Aorta (tissue), 5 donors: Measurements from ENCODE around the gene CDH23. TPM values are rescaled to one million over a fixed set of nuclear protein-coding genes. Genes with fewer than 3 reads are reported as not detected.

ENCODE experiments used
- ATAC-seq: fragments of 200-7000 bp; cut with Tn5 transposase; one replicate; pipeline ENCODE4 v1.9.1; 2022; ENCODE audit warnings: moderate library complexity; ENCODE audit not compliant: low FRiP score
- DNase-seq, 2 donors: peaks; one replicate each; pipeline ENCODE4 v3.0.0-alpha.2; 2020
- H3K27ac ChIP-seq, 2 donors: one replicate each; pipeline ENCODE4 v1.5.1; 2013; ENCODE audit warnings: low read length in 2 of 2, mild to moderate bottlenecking in 2 of 2, moderate library complexity in 2 of 2, control low read depth in 1 of 2, inconsistent platforms in 1 of 2, low read depth in 1 of 2
- H3K27me3 ChIP-seq, 2 donors: one replicate each; pipeline ENCODE4 v1.6.1; 2013; ENCODE audit warnings: control low read depth in 1 of 2, low read length in 1 of 2, mild to moderate bottlenecking in 1 of 2, moderate library complexity in 1 of 2; ENCODE audit not compliant: insufficient read depth in 2 of 2, control insufficient read depth in 1 of 2
- H3K36me3 ChIP-seq, 2 donors: one replicate each; pipeline ENCODE4 v1.6.1; 2013; ENCODE audit warnings: control low read depth in 1 of 2, low read length in 1 of 2, mild to moderate bottlenecking in 1 of 2; ENCODE audit not compliant: insufficient read depth in 2 of 2, control insufficient read depth in 1 of 2
- H3K4me1 ChIP-seq, 2 donors: one replicate each; pipeline ENCODE4 v1.6.1; 2013; ENCODE audit warnings: low read length in 2 of 2, control low read depth in 1 of 2, mild to moderate bottlenecking in 1 of 2, moderate library complexity in 1 of 2; ENCODE audit not compliant: insufficient read depth in 2 of 2, control insufficient read depth in 1 of 2
- H3K4me3 ChIP-seq, 2 donors: one replicate each; pipeline ENCODE4 v1.5.1; 2013; ENCODE audit warnings: low read length in 2 of 2, control low read depth in 1 of 2, mild to moderate bottlenecking in 1 of 2
- H3K9me3 ChIP-seq: one replicate; pipeline ENCODE4 v1.6.1; 2013; ENCODE audit warnings: mild to moderate bottlenecking, low read length; ENCODE audit not compliant: control insufficient read depth
- WGBS, 2 donors: extraction: QIAGEN DNeasy Blood & Tissue Kit; methylation state at CpG; one replicate each; pipeline ENCODE4 v1.1.7; 2013; 5-methylcytosine and 5-hydroxymethylcytosine counted together
- intact Hi-C, 2 donors: fragments of 100-400 bp; cut with DNase I; formaldehyde crosslinking; loops; one replicate each; pipeline versions ENCODE4 v1.14.2 to v1.15.0; 2022
- polyA plus RNA-seq, 2 donors: library from polyadenylated mRNA; stranded (reverse); fragments of 200-250 nt; gene quantifications; one replicate each; pipeline ENCODE4 v1.2.3, GENCODE V29; 2013
- total RNA-seq, 2 donors: library from RNA; stranded (reverse); fragmentation: NEBNext Ultra II Directional; extraction: Animal tissue kit (Norgen Biotek cat#: 25700); gene quantifications; one replicate each; pipeline ENCODE4 v1.2.1, GENCODE V29; 2021
- donor health status: healthy with polysubstance abuse.
- donor health status: Bipolar disorder and iron deficiency.
- donor health status: DM: no; HTN: no; CAD: no.
- donor health status: DM: no; HTN: no; CAD: no.
- donor health status: DM: yes; HTN: yes; CAD: no.

Gene CDH23
- total and polyA plus RNA-seq, 4 donors = 0.50 to 16.6 (median 7.3) TPM

- WGBS, 2 donors = 79 to 81% methylated on average over 8 of the region's 8 CpGs
- DNase-seq (no peak), ATAC-seq (no peak)
- intact Hi-C loops = loop anchor here in 1 of 2 donors (10.0 kb wide), 1 partner anchor 228 kb away; the partner anchor contains the start of gene CDH23
- peaks cover 0 to 1% of the 10 kb centered on the region in 2 donors for H3K4me1 ChIP-seq
- H3K9me3 ChIP-seq = no peaks in the 10 kb centered on the region
- H3K27ac ChIP-seq = no peak overlapping the region
- H3K4me3 ChIP-seq = no peak overlapping the region
- no peaks in the 10 kb centered on the region for H3K27me3 ChIP-seq
- no peaks in the 10 kb centered on the region for H3K36me3 ChIP-seq
Measured at GRCh38 chr10:71622616-71623015, 225.9 kb downstream of the CDH23 start.

- Histone ChIP-seq H3K9me3 (no peaks in the 10 kb centered on the region), H3K27me3 (no peaks in the 10 kb centered on the region), H3K27ac (no peak overlapping the region), H3K36me3 (no peaks in the 10 kb centered on the region), H3K4me3 (no peak overlapping the region), H3K4me1 (peaks cover 0 to 1% of the 10 kb centered on the region in 2 donors)
- ATAC-seq (no peak), DNase-seq (no peak)
- intact Hi-C loops = loop anchor here in 1 of 2 donors (10.0 kb wide), 1 partner anchor 229 kb away; the partner anchor contains the start of gene CDH23
- WGBS, 2 donors = 74 to 75% methylated on average over 11 of the region's 11 CpGs
Measured at GRCh38 chr10:71623098-71623985, 226.6 kb downstream of the CDH23 start.

GRCh38 chr10:71623986-71624291 is 227.2 kb downstream of the CDH23 start:
- Histone ChIP-seq H3K27me3 (no peaks in the 10 kb centered on the region), H3K36me3 (no peaks in the 10 kb centered on the region), H3K27ac (no peak overlapping the region), H3K4me3 (no peak overlapping the region), H3K9me3 (no peaks in the 10 kb centered on the region), H3K4me1 (peaks cover 0 to 1% of the 10 kb centered on the region in 2 donors)
- DNase-seq = no peak
- WGBS, 2 donors = 95% methylated on average over 9 of the region's 9 CpGs
- no peak for ATAC-seq
- intact Hi-C loops = loop anchor here in 1 of 2 donors (10.0 kb wide), 1 partner anchor 229 kb away; the partner anchor contains the start of gene CDH23

DNA sequence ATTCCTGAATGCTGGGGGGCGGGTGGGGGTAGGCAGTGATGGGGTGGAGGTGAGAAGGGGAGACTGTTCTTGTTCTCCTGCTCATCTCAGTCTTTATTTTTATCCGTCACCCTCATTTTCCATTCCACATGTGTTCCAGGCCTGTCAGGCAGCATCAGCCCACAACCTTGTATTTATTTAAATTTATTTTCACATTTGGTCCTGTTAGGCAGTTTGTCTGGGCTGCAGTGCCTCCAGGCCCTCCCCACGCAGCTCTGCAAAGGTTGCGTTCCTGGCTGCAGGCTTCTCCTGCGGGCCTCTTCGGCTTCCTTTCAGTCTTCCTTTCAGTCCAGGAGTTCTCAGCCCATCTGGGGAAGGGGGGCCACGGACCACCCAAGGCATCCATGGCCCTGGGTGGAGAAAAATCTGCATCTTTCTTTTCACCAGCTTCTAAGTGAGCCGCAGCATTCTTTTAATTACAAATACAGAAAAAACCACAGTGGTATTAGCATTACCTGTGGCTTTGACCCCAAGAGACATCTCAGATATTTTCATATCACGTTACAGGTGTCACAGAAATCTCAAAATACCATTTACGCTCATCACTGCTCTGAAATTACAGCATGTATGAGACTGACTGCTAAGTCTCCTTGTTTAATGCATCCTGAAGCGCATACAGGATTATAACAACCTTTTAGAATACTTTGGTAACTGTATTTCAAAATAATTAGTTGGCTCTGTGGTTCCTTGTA is 228.9 kb downstream of the CDH23 start:
- Histone ChIP-seq H3K4me1 (peaks cover 0 to 1% of the 10 kb centered on the region in 2 donors), H3K4me3 (no peak overlapping the region), H3K27me3 (no peaks in the 10 kb centered on the region), H3K36me3 (no peaks in the 10 kb centered on the region), H3K9me3 (no peaks in the 10 kb centered on the region), H3K27ac (no peak overlapping the region)
- intact Hi-C loops = loop anchor here in 1 of 2 donors (10.0 kb wide), 1 partner anchor 231 kb away; the partner anchor contains the start of gene CDH23
- WGBS, 2 donors = 81 to 88% methylated on average over 11 of the region's 11 CpGs
- DNase-seq (no peak), ATAC-seq (no peak)

DNA sequence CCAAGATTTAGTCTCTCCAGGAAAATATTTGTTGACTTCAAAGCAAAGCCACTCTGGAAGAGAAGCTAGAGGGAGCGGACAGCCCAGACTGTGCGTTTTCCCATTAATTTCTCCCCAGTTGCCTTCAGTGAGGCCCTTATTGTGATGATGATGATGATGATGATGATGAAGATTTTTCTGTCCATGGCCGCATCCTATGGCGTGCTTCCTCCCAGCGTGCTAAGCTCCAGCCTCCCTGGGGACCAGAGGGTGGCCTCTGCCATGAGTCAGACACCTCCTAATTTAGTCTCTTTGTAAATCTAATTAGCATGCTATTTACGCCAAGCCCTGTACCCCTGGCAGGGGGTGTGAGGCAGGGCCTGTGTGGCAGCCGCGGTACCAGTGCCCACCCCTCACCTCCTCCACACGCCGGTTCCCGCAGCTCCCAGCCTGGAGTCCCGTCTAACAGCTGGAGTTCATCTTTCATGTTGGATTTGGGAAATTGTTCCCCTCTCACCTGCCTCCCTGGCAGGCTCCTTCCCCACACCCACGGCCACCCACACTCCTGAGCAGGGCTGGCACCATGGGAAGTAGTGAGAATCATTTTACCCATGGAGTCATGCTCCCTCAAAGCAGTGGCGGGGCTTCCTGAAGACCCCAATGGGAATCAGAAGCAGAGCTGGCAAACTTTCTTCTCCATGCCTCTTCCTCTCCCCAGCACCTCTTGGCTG is 230.7 kb downstream of the CDH23 start:
- Histone ChIP-seq H3K27me3 (no peaks in the 10 kb centered on the region), H3K27ac (no peak overlapping the region), H3K9me3 (no peaks in the 10 kb centered on the region), H3K4me3 (no peak overlapping the region), H3K36me3 (no peaks in the 10 kb centered on the region), H3K4me1 (no peaks in the 10 kb centered on the region)
- DNase-seq (no peak), ATAC-seq (no peak)
- 55 to 58% methylated on average over 14 of the region's 14 CpGs for WGBS, 2 donors
- intact Hi-C loops = loop anchor here in 1 of 2 donors (10.0 kb wide), 1 partner anchor 233 kb away; the partner anchor contains the start of gene CDH23

GRCh38 chr10:71627956-71628355 is 231.2 kb downstream of the CDH23 start:
- H3K36me3 ChIP-seq = no peaks in the 10 kb centered on the region
- DNase-seq (no peak), ATAC-seq (no peak)
- H3K27ac ChIP-seq = no peak overlapping the region
- 72 to 73% methylated on average over 7 of the region's 7 CpGs for WGBS, 2 donors
- H3K27me3 ChIP-seq = no peaks in the 10 kb centered on the region
- no peak overlapping the region for H3K4me3 ChIP-seq
- no peaks in the 10 kb centered on the region for H3K4me1 ChIP-seq
- intact Hi-C loops = loop anchor here in 1 of 2 donors (10.0 kb wide), 1 partner anchor 233 kb away; the partner anchor contains the start of gene CDH23
- no peaks in the 10 kb centered on the region for H3K9me3 ChIP-seq

DNA sequence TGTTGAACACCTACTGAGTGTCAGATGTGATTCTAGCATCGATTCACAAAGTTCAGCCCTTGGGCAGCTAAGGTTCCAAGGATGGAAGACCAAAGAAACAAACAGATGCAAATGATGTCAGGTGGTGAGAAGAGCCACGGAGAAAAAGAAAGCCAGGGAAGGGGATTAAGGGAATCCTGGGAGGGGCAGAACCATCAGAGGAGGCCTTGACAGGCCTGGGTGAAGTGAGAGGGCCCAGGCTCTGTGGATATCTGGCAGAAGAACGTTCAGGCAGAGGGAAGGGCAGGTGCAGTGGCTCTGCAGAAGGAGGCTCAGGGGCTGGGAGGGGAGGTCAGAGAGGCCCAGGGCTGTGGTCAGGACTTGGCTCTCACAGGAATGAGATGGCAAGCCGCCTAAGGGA is 232.4 kb downstream of the CDH23 start:
- no peak overlapping the region for H3K27ac ChIP-seq
- WGBS, 2 donors = 81 to 82% methylated on average over 4 of the region's 4 CpGs

DNA sequence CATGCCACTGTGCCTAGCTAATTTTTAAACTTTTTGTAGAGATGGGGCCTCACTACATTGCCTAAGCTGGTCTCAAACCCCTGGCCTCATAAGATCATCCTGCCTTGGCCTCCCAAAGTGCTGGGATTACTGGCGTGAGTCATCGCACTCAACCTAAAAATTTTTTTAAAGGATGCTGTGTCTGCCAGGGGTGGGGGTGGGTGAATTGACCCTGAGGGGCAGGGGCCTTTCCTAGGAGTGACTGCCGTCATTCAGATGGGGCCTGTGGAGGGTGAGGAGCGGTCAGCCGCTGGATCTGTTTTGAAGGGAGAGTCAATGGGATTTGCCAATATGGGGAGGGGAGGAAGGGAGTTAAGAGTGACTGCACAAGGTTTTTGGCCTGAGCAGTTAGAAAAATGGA is 233.4 kb downstream of the CDH23 start:
- intact Hi-C loops = no loop called here
- H3K27me3 ChIP-seq = no peaks in the 10 kb centered on the region
- no peak overlapping the region for H3K27ac ChIP-seq
- DNase-seq (no peak), ATAC-seq (no peak)
- H3K4me1 ChIP-seq = no peaks in the 10 kb centered on the region
- H3K36me3 ChIP-seq = no peaks in the 10 kb centered on the region
- WGBS, 2 donors = 95 to 97% methylated on average over 5 of the region's 5 CpGs
- H3K9me3 ChIP-seq = no peaks in the 10 kb centered on the region
- H3K4me3 ChIP-seq = no peak overlapping the region

More for the DNA sequence above, 232.4 kb downstream of the CDH23 start:
- intact Hi-C loops = loop anchor here in 1 of 2 donors (10.0 kb wide), 1 partner anchor 234 kb away; the partner anchor contains the start of gene CDH23
- no peaks in the 10 kb centered on the region for H3K27me3 ChIP-seq
- H3K4me1 ChIP-seq = no peaks in the 10 kb centered on the region
- H3K36me3 ChIP-seq = no peaks in the 10 kb centered on the region
- H3K4me3 ChIP-seq = no peak overlapping the region
- no peak for ATAC-seq
- H3K9me3 ChIP-seq = no peaks in the 10 kb centered on the region
- no peak for DNase-seq
